Esophagus squamous epithelium (tissue), 5 donors: Measurements from ENCODE around the gene IGF1. TPM values are rescaled to one million over a fixed set of nuclear protein-coding genes. Genes with fewer than 3 reads are reported as not detected.

ENCODE experiments used
- DNase-seq: peaks from one replicate; lab custom pipeline; 2025; lab: John Stamatoyannopoulos, UW
- H3K27ac ChIP-seq, 4 donors: fragments of 200-600 bp; sonication (generic); one replicate each; pipeline ENCODE4 v1.5.1; 2016 to 2019; ENCODE audit warnings: mild to moderate bottlenecking in 1 of 4
- H3K27me3 ChIP-seq, 4 donors: fragments of 200-600 bp; sonication (generic); 1 replicate in 3 of 4; 2 replicates in 1 of 4; pipeline versions ENCODE4 v1.5.1 to v1.6.0; 2017 to 2021; ENCODE audit warnings: antibody characterized with exemption in 1 of 4
- H3K36me3 ChIP-seq, 3 donors: fragments of 200-600 bp; sonication (generic); one replicate each; pipeline ENCODE4 v1.5.1; 2016 to 2019
- H3K4me1 ChIP-seq, 3 donors: fragments of 200-600 bp; sonication (generic); one replicate each; pipeline ENCODE4 v1.5.1; 2017 to 2019
- H3K4me3 ChIP-seq, 4 donors: fragments of 200-600 bp; sonication (generic); 1 replicate in 3 of 4; 2 replicates in 1 of 4; pipeline ENCODE4 v1.5.1; 2016 to 2019; ENCODE audit warnings: mild to moderate bottlenecking in 2 of 4, moderate library complexity in 1 of 4
- H3K9me3 ChIP-seq, 3 donors: fragments of 200-600 bp; sonication (generic); one replicate each; pipeline ENCODE4 v1.5.1; 2016 to 2019
- POLR2A ChIP-seq, 4 donors: fragments of 450-650 bp; IDR thresholded peaks; one replicate each; pipeline ENCODE4 v1.6.1; 2017; ENCODE audit warnings: antibody characterized with exemption in 4 of 4, mild to moderate bottlenecking in 4 of 4, moderate library complexity in 3 of 4
- WGBS, 2 donors: methylation state at CpG; one replicate each; pipeline ENCODE4 v1.1.5; 2018; 5-methylcytosine and 5-hydroxymethylcytosine counted together
- intact Hi-C: fragments of 100-400 bp; cut with DNase I; formaldehyde crosslinking; loops from one replicate; pipeline ENCODE4 v1.15.0; 2022
- total RNA-seq, 4 donors: library from RNA; depleted of rRNA; stranded (reverse); fragments of >200 nt; gene quantifications; one replicate each; pipeline ENCODE4 v1.1.0, GENCODE V29; 2016
- TF ChIP-seq, protein P1 (sequence below), 6 experiments: fragments of 450-650 bp in 4 of 6; fragments of 200-600 bp in 2 of 6; sonication (generic) in 2 of 6; IDR thresholded peaks; one replicate each; pipeline ENCODE4 v1.5.1; 2016 to 2019; ENCODE audit warnings: antibody characterized with exemption in 6 of 6, mild to moderate bottlenecking in 4 of 6, moderate library complexity in 4 of 6
- donor health status: DM: yes; HTN: yes; CAD: no.

The IGF1 gene
- total RNA-seq, 4 donors from 2014 or later, result 0.23 to 36.3 (median 5.6) TPM

DNA sequence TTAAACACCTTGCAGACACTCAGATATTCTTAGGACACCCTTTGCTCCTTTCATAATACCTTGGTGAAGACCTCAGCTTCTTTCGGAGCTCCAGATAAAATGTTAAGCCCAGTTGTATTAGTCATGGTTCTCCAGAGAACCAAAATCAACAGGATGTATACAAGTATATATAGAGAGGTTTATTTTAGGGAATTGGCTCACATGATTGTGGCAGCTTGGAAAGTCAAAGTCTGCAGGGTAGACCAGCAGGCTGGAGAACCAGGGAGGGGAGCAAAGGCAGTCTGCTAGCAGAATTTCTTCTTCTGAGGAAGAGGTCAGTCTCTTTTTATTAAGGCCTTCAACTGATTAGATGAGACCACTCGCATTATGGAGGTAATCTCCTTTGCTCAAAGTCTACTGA lies 6.9 kb upstream of the IGF1 start:
- H3K36me3 ChIP-seq, result no peaks in the 10 kb centered on the region
- no peak overlapping the region for H3K27ac ChIP-seq
- H3K4me1 ChIP-seq, result peaks cover 0 to 10% (median 0%) of the 10 kb centered on the region in 3 donors
- 83 to 92% methylated on average over 2 of the region's 2 CpGs for WGBS, 2 donors
- intact Hi-C loops, result no loop called here
- no peaks in the 10 kb centered on the region for H3K9me3 ChIP-seq
- TF ChIP-seq POLR2A (IDR thresholded peaks at IDR 0.05), result no peak
- TF ChIP-seq, protein P1, sequence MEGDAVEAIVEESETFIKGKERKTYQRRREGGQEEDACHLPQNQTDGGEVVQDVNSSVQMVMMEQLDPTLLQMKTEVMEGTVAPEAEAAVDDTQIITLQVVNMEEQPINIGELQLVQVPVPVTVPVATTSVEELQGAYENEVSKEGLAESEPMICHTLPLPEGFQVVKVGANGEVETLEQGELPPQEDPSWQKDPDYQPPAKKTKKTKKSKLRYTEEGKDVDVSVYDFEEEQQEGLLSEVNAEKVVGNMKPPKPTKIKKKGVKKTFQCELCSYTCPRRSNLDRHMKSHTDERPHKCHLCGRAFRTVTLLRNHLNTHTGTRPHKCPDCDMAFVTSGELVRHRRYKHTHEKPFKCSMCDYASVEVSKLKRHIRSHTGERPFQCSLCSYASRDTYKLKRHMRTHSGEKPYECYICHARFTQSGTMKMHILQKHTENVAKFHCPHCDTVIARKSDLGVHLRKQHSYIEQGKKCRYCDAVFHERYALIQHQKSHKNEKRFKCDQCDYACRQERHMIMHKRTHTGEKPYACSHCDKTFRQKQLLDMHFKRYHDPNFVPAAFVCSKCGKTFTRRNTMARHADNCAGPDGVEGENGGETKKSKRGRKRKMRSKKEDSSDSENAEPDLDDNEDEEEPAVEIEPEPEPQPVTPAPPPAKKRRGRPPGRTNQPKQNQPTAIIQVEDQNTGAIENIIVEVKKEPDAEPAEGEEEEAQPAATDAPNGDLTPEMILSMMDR (IDR thresholded peaks at IDR 0.05), result no peak
- H3K27me3 ChIP-seq, result no peaks in the 10 kb centered on the region
- no peak overlapping the region for H3K4me3 ChIP-seq
- no peak for DNase-seq

DNA sequence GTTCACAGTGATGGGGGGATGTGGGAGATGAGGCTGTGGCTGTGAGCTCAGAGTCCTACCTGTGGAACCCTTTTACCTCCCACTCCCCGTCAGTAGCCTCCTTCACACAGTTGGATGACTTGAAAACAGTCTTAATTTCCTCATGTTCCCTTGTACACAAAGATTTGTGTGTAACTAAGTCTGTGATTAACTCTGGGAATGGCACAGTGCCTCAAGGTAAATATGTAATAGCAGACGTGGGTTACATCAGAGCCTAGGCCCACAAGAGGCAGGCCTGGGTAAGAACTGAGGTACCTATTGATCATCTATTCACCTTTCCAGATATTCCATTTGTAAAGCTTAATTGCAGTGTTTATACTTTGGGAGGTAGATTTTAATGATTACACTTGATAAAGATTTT lies 5.8 kb upstream of the IGF1 start:
- no peaks in the 10 kb centered on the region for H3K9me3 ChIP-seq
- H3K27me3 ChIP-seq, result no peaks in the 10 kb centered on the region
- WGBS, 2 donors, result 83 to 95% methylated on average over 2 of the region's 2 CpGs
- intact Hi-C loops, result no loop called here
- no peak overlapping the region for H3K4me3 ChIP-seq
- TF ChIP-seq POLR2A (IDR thresholded peaks at IDR 0.05), result no peak
- TF ChIP-seq, protein P1 (IDR thresholded peaks at IDR 0.05), result no peak
- H3K36me3 ChIP-seq, result no peaks in the 10 kb centered on the region
- DNase-seq, result no peak
- no peak overlapping the region for H3K27ac ChIP-seq
- peaks cover 0 to 13% (median 0%) of the 10 kb centered on the region in 3 donors for H3K4me1 ChIP-seq

DNA sequence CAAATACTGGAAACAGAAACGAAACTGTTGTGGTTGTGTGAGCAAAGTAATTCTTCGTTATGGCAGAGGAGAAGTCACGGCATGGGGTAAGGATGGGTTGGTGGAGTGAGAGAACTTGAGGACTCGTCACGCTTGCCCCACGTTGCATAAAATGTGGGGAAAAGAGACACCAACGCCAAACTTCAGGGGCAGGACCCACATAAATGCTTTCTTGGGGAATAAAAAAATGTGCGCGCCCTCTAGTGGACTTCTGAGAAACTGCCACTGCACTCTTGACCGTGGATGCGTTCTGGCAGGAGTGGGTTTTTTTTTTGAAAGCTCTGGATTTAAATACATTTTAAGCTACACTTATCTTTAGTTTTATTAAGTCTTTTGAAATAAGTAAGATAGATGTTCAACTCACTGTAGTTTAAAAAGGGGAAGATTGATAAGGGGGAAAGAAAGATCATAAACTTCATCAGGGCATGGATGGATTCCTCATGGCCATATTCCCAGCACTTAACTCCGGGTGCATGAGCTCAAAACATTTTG lies 4.1 kb upstream of the IGF1 start:
- 10 to 12% methylated on average over 12 of the region's 12 CpGs for WGBS, 2 donors
- peak overlapping the region; percentile 6 to 74 (median 43) for H3K27ac ChIP-seq
- TF ChIP-seq, protein P1 (IDR thresholded peaks at IDR 0.05), result peak; percentile 69 to 92 (median 77)
- TF ChIP-seq POLR2A (IDR thresholded peaks at IDR 0.05), result no peak
- no peaks in the 10 kb centered on the region for H3K36me3 ChIP-seq
- no peak for DNase-seq
- peak overlapping the region in 3 of 4 donors; percentile 15 to 50 (median 31) for H3K4me3 ChIP-seq
- no peaks in the 10 kb centered on the region for H3K27me3 ChIP-seq
- no peaks in the 10 kb centered on the region for H3K9me3 ChIP-seq
- H3K4me1 ChIP-seq, result peaks cover 0 to 30% (median 0%) of the 10 kb centered on the region in 3 donors
- intact Hi-C loops, result no loop called here

DNA sequence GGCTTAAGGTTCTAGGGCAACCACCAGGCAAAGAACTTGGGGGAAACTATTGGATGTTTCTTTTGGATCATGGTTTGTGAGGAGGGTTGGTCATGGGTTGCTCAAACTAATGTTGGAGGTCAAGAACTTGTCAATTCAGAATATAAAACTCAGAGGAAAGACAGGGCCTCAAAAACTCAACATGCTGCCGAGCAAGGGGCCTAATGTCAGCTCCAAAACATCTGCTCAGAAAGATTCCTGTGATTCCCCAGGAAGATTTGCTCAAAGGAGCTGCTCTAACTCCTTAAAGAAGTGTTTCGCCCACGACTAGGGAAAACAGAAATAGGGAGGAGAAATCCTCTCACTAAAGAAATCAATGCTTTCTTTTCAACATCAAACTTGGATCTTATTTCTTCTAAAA lies 3.7 kb upstream of the IGF1 start:
- intact Hi-C loops, result no loop called here
- peaks cover 0 to 35% (median 3%) of the 10 kb centered on the region in 3 donors for H3K4me1 ChIP-seq
- no peak for DNase-seq
- no peaks in the 10 kb centered on the region for H3K27me3 ChIP-seq
- H3K4me3 ChIP-seq, result peak overlapping the region in 3 of 4 donors; percentile 15 to 50 (median 31)
- no peaks in the 10 kb centered on the region for H3K36me3 ChIP-seq
- TF ChIP-seq POLR2A (IDR thresholded peaks at IDR 0.05), result no peak
- TF ChIP-seq, protein P1 (IDR thresholded peaks at IDR 0.05), result no peak
- no peaks in the 10 kb centered on the region for H3K9me3 ChIP-seq
- peak overlapping the region; percentile 6 to 74 (median 43) for H3K27ac ChIP-seq
- 36 to 66% methylated on average over 3 of the region's 3 CpGs for WGBS, 2 donors

DNA sequence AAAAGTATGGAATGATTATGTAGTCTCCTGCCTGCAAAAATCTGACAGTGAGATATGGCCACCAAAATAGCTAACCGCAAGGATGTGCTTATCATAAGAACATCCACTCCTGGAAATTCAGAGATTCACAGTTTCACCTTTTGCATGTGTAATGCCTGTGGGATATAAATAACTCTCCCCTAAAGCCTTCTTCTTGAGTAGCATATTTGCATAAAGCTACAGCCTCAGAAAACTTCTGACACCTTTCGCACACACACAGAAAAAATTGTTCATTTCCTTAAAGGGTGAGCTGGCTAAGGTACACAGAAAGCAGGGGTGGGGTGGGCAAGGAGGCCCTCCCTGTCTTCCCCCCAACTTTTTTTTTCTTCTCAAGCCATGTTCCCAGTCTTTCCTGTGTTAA lies 3.1 kb upstream of the IGF1 start:
- DNase-seq, result no peak
- H3K4me3 ChIP-seq, result no peak overlapping the region
- no peaks in the 10 kb centered on the region for H3K9me3 ChIP-seq
- intact Hi-C loops, result no loop called here
- 66 to 75% methylated on average over 2 of the region's 2 CpGs for WGBS, 2 donors
- H3K27me3 ChIP-seq, result no peaks in the 10 kb centered on the region
- H3K27ac ChIP-seq, result peak overlapping the region in 1 of 4 donors; percentile 74
- TF ChIP-seq, protein P1 (IDR thresholded peaks at IDR 0.05), result no peak
- no peak for TF ChIP-seq POLR2A (IDR thresholded peaks at IDR 0.05)
- H3K36me3 ChIP-seq, result no peaks in the 10 kb centered on the region
- H3K4me1 ChIP-seq, result peaks cover 0 to 40% (median 4%) of the 10 kb centered on the region in 3 donors
